GM10248 (cell line): ENCODE data around the gene UNC5A.

Source experiments
- CTCF ChIA-PET: fragments of 300-600 bp; sonication (Branson Sonifier 250); formaldehyde crosslinking; extraction: SDS; loops from one replicate; lab custom pipeline; 2021; ENCODE audit warnings: antibody characterized with exemption; lab: Yijun Ruan, JAX
- POLR2A ChIA-PET: fragments of 350-650 bp; sonication (Branson Sonifier 250); formaldehyde crosslinking; extraction: SDS; loops from one replicate; lab custom pipeline; 2020; ENCODE audit warnings: antibody characterized with exemption; lab: Yijun Ruan, JAX
- DNase-seq: peaks from one replicate; pipeline ENCODE4 v3.0.0; 2012; ENCODE audit errors: extremely low spot score
- TF ChIP-seq, protein P1 (sequence below): IDR thresholded peaks from 2 replicates; pipeline ENCODE4 v1.5.1; 2012; ENCODE audit warnings: mild to moderate bottlenecking, low read depth; ENCODE audit errors: extremely low read depth, missing control alignments, control extremely low read depth

The UNC5A gene

DNA sequence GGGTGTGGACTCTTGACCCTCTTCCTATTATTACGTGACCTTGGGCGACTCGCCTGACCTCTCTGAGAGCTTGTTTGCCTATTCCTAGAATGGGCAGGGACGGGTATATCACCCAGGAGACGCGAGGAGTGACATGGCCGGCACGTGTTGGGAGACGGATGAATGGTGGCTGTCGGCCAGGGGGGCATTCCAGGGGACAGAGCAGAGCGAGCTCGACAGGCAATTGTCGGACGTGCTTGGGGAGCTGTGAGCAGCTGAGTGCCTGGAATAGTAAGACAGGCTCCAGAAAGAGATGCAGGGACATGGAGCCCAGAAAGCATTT is 29.3 kb upstream of the UNC5A start:
- DNase-seq = no peak
- ChIA-PET POLR2A (interaction anchor here (0.7 kb wide), 1 partner anchor 121 kb away, joined by 5 read pairs; no protein-coding TSS in a partner anchor), CTCF (interaction anchor here (0.9 to 1.2 kb wide), 2 partner anchors 26 to 33 kb away, joined by 3 read pairs; no protein-coding TSS in a partner anchor)
- TF ChIP-seq, protein P1, sequence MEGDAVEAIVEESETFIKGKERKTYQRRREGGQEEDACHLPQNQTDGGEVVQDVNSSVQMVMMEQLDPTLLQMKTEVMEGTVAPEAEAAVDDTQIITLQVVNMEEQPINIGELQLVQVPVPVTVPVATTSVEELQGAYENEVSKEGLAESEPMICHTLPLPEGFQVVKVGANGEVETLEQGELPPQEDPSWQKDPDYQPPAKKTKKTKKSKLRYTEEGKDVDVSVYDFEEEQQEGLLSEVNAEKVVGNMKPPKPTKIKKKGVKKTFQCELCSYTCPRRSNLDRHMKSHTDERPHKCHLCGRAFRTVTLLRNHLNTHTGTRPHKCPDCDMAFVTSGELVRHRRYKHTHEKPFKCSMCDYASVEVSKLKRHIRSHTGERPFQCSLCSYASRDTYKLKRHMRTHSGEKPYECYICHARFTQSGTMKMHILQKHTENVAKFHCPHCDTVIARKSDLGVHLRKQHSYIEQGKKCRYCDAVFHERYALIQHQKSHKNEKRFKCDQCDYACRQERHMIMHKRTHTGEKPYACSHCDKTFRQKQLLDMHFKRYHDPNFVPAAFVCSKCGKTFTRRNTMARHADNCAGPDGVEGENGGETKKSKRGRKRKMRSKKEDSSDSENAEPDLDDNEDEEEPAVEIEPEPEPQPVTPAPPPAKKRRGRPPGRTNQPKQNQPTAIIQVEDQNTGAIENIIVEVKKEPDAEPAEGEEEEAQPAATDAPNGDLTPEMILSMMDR = no peak

DNA sequence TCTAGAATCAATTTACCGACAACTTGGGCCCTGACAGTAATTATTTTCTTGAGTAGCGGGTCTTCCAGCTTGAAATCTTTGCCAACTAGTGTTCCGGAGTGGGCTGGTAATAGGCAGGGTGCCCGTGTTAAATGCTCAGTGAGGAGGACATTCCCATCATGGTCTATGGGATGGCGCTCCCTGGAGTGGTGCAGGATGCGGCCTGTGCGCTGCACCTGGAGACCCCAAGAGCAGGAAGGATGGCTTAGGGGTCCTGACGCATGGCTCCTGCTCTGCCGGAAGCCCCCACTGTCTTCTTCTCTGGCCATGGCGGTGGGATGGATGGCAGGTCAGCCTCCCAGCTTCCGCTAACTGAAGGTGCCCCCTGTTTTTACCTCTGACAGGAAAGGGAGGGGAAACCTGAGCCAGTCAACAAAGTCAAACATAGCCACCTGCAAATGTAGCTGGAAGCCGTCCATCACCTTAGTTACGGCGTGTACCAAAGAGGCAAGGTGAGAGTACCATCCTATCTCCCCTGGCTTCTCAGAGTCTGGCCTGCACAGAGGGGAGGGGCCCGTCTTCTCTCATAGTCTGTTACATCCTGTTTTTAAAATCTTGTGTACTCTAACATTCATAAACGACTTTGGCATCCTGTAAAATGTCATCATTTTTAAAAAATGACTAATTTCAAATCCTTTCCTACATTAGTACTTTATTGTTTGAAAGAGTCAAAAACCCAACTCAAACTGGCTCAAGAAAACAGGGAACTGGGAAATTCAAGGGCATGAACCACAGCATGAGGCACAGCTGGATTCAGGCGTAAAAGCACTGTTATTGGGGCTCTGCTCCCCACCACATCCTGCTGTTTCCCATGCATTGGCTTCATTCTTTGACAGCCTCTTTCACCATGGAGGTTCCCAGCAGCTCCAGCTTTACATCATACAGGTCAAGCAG is 28.5 kb upstream of the UNC5A start:
- TF ChIP-seq, protein P1 = no peak
- ChIA-PET CTCF (interaction anchor here (1.2 kb wide), 1 partner anchor 26 kb away, joined by 3 read pairs; no protein-coding TSS in a partner anchor), POLR2A (no interaction called here)
- DNase-seq = no peak

DNA sequence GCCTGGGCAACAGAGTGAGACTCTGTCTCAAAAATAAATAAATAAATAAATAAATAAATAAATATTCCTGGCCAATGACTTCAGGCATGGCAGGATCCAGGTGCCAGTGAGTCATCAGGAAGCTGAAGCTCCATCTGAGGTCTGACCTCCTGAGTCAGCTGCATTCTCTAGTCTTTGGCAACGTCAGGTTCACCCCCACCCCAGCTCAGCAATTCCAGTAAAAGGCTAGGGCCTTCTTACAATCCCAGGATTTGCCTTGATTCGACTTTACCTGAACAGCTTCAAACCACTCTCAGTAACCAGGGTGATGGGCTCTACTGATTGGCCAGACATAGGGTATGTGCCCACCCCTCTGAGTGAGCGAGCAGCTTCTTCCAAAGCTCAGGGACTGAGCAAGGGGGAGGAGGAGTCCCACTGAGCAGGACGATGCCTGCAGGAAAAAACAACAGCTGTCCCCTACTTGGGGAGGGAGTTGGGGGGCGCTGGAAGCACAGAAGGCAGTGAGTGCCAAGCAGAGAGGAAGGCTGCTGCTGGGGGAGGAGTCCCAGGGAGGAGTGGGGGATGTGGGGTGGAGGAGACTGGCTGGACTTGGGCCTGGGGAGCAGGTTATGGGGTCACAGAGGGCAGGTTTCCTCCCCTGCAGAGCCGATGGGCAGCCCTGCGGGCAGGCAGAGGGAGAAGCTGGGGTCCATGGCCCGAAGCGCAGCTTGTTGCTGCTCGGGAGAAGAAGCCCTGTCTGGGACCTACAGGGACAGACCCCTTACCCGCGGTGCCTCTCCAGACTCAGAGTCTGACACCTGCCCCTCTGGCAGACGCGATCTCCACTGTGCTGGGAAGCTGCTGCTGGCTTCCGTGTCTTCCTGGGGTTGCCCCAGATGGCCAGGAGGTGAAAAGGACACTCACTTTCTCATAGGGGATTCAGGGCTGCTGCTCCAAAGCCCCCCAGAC is 25.9 kb upstream of the UNC5A start:
- TF ChIP-seq, protein P1 = no peak
- ChIA-PET POLR2A (no interaction called here), CTCF (interaction anchor here (0.8 to 1.4 kb wide), 3 partner anchors 13 to 124 kb away, joined by 3 to 5 read pairs (median 4); no protein-coding TSS in a partner anchor)
- DNase-seq = no peak

- POLR2A ChIA-PET = no interaction called here
- CTCF ChIA-PET = no interaction called here
- no peak for DNase-seq
- TF ChIP-seq, protein P1 = no peak
Observed at GRCh38 chr5:176785184-176786145, 24.9 kb upstream of the UNC5A start.

DNA sequence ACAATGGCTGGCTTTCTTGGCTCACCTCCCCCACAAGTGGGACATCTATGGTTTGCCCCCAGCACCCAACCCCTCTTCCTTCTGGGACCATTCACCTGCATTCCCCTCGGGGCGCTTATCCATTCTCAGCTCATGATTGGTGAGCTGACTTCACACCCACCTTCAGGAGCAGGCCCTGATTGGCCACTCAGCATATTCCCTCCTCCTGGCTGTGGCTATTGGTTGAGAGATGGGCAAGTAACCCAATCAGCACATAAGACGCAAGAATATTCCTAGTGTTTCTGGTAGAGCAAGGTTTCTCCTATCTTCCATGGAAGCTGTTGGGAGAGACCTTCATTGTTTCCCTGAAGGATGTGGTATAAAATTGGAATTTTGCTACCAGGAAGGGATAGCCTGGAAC is 22.7 kb upstream of the UNC5A start:
- CTCF ChIA-PET = no interaction called here
- TF ChIP-seq, protein P1 = no peak
- POLR2A ChIA-PET = no interaction called here
- no peak for DNase-seq
